ENCODE results near the gene KDM4B. TPM values are rescaled to one million over a fixed set of nuclear protein-coding genes. Genes with fewer than 3 reads are reported as not detected.

The KDM4B gene
- total and polyA plus RNA-seq, 2 of the 8 experiments (the other 6 are each of a cell fraction or from before 2014, with no cell fraction given), result 12.0 to 31.9 TPM

DNA sequence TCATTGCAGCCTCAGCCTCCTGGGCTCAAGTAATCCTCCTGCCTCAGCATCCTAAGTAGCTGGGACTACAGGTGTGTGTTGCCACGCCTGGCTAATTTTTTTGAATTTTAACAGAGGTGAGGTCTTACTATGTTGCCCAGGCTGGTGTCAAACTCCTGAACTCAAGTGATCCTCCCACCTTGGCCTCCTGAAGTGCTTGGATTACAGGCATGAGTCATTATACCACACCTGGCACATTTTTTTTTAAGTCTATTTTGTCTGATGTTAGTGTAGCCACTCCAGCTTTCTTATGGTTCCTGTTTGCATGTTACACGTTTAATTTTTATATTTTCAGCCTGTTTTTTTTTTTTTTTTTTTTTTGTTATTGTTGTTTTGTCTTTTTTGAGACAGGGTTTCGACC, 24.8 kb downstream of the KDM4B start:
- no peak for FAIRE-seq
- ChIA-PET CTCF (ENCODE audit: partially characterized antibody) (interaction anchor here (0.6 to 2.3 kb wide), 3 partner anchors 15 to 37 kb away, joined by 4 to 8 read pairs (median 6); no protein-coding TSS in a partner anchor), POLR2A (ENCODE audit: partially characterized antibody) (no interaction called here)
- Histone ChIP-seq H2AFZ (ENCODE audit: low read length) (no peak overlapping the region), H3K4me3 (ENCODE audit: extremely low read depth in 1 of 4, insufficient read depth in 2 of 4, low read depth in 3 of 4, low read length in 4 of 4) (no peak overlapping the region), H3K36me3 (ENCODE audit: control insufficient read depth in 2 of 4, insufficient read depth in 4 of 4, low read length in 3 of 4) (no peaks in the 10 kb centered on the region), H4K91ac (replicated peaks; ENCODE audit: insufficient read length, low read length) (no peak overlapping the region), H3K9ac (replicated peaks in 1 of 4; ENCODE audit: extremely low read depth in 1 of 4, low read depth in 3 of 4, low read length in 3 of 4) (no peak overlapping the region), H3K79me1 (ENCODE audit: low read depth, low read length) (peaks cover 10% of the 10 kb centered on the region), H2BK120ac (replicated peaks; ENCODE audit: low read depth, low read length) (no peak overlapping the region), H3K79me2 (ENCODE audit: control insufficient read depth in 1 of 2, insufficient read depth in 2 of 2, low read length in 2 of 2) (peaks cover 0 to 74% of the 10 kb centered on the region in 2 experiments; a peak in 2 of 4 replicates), H4K8ac (ENCODE audit: extremely low read depth, insufficient read depth, low read length) (no peak overlapping the region), H3K4ac (replicated peaks; ENCODE audit: insufficient read length, low read depth, low read length) (no peak overlapping the region), H3K18ac (ENCODE audit: extremely low read depth, low read length) (no peak overlapping the region), H2BK5ac (ENCODE audit: low read depth, low read length) (no peak overlapping the region), H3K9me3 (ENCODE audit: insufficient read depth in 2 of 2, low read depth in 1 of 2, low read length in 1 of 2) (no peaks in the 10 kb centered on the region), H3K4me1 (replicated peaks in 1 of 4; ENCODE audit: control insufficient read depth in 3 of 4, insufficient read depth in 4 of 4, low read length in 3 of 4) (no peaks in the 10 kb centered on the region; a peak in 1 of 7 replicates), H2BK15ac (ENCODE audit: low read length) (no peak overlapping the region), H3K23ac (ENCODE audit: insufficient read length) (no peak overlapping the region), H4K5ac (ENCODE audit: insufficient read length, low read depth, low read length) (no peak overlapping the region), H3K14ac (ENCODE audit: insufficient read length) (no peak overlapping the region), H2BK20ac (ENCODE audit: low read length) (no peak overlapping the region), H2AK5ac (ENCODE audit: low read depth, low read length) (no peak overlapping the region), H3K27me3 (replicated peaks in 1 of 4; ENCODE audit: control insufficient read depth in 3 of 4, extremely low read depth in 1 of 4, insufficient read depth in 3 of 4, low read length in 3 of 4) (no peaks in the 10 kb centered on the region), H2BK12ac (ENCODE audit: low read depth, low read length) (no peak overlapping the region), H3K27ac (ENCODE audit: low read depth, low read length) (no peak overlapping the region), H3K4me2 (ENCODE audit: insufficient read depth in 1 of 2, low read depth in 2 of 2, low read length in 2 of 2) (no peak overlapping the region), H3K56ac (replicated peaks; ENCODE audit: insufficient read length, low read depth, low read length) (no peak overlapping the region), H4K20me1 (replicated peaks in 1 of 2; ENCODE audit: control insufficient read depth in 1 of 2, insufficient read depth in 2 of 2, low read length in 2 of 2) (peaks cover 5 to 13% of the 10 kb centered on the region in 2 experiments), H3K23me2 (ENCODE audit: low read depth, low read length) (no peaks in the 10 kb centered on the region)
- WGBS, 2 experiments (ENCODE audit: extremely low coverage in 1 of 2, insufficient coverage in 1 of 2, insufficient read length in 1 of 2, insufficient replicate concordance in 2 of 2, low coverage in 1 of 2, low lambda C conversion rate in 2 of 2, missing lambda C conversion rate in 1 of 2), result 90% methylated on average over 3 of the region's 3 CpGs; no CpG with 5 or more reads in 1 of the 2 experiments
- no peak for DNase-seq (ENCODE audit: low read depth in 1 of 2, low spot score in 2 of 2)
- TF ChIP-seq, protein P1, sequence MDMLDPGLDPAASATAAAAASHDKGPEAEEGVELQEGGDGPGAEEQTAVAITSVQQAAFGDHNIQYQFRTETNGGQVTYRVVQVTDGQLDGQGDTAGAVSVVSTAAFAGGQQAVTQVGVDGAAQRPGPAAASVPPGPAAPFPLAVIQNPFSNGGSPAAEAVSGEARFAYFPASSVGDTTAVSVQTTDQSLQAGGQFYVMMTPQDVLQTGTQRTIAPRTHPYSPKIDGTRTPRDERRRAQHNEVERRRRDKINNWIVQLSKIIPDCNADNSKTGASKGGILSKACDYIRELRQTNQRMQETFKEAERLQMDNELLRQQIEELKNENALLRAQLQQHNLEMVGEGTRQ (IDR thresholded peaks at IDR 0.05; ENCODE audit: low read length), result no peak
- TF ChIP-seq GTF2F1 (IDR thresholded peaks at IDR 0.05; ENCODE audit: borderline replicate concordance, low read depth, low read length) (no peak), RFX5 (IDR thresholded peaks at IDR 0.05; ENCODE audit: borderline replicate concordance, low read depth, low read length) (no peak), NANOG (IDR thresholded peaks at IDR 0.05; ENCODE audit: insufficient read depth, low read depth, low read length, poor library complexity, severe bottlenecking) (no peak), TEAD4 (IDR thresholded peaks at IDR 0.05; ENCODE audit: low read depth, low read length) (no peak), POLR2AphosphoS5 (IDR thresholded peaks at IDR 0.05; ENCODE audit: low read depth, low read length) (no peak), CBX5 (IDR thresholded peaks at IDR 0.05; ENCODE audit: low read depth, low read length) (no peak), KDM5A (IDR thresholded peaks at IDR 0.05; ENCODE audit: low read length) (no peak), CREB1 (IDR thresholded peaks at IDR 0.05) (no peak), RAD21 (IDR thresholded peaks at IDR 0.05 in 1 of 2, conservative IDR thresholded peaks at IDR 0.05 in 1 of 2; ENCODE audit: low read depth in 2 of 2, low read length in 2 of 2) (no peak), EGR1 (IDR thresholded peaks at IDR 0.05; ENCODE audit: borderline replicate concordance, low read depth, low read length) (no peak), HDAC2 (IDR thresholded peaks at IDR 0.05; ENCODE audit: borderline replicate concordance in 1 of 2, low read depth in 2 of 2, low read length in 2 of 2) (no peak), SIX5 (IDR thresholded peaks at IDR 0.05; ENCODE audit: low read depth, low read length) (no peak)
